Measurements from ENCODE around the gene DCLK1. TPM values are rescaled to one million over a fixed set of nuclear protein-coding genes. Genes with fewer than 3 reads are reported as not detected.

Gene DCLK1
- total RNA-seq, 1 donor from 2014 or later: 7.9 TPM

DNA sequence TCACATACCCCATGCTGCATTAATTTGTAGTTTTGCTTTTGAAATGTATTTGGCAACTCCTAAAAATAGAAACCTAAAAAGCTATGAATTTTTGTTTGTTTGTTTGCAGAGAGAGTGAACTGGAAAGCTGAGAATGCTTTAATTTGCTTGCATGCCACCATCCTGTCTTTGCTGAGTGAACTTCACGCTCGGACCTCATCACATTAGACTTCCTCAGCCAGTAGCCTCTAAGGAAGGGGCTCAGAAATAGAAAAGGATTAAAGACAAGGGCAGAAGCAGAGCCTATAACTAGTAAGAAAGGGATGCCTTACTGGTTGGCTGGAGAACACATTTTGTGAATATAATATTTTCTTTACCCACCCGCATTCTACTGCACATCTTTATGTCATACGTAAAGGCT, 275.1 kb downstream of the DCLK1 start:
- no peak overlapping the region for H3K27ac Mint-ChIP-seq (ENCODE audit: unreplicated experiment)
- H3K36me3 Mint-ChIP-seq (ENCODE audit: low read depth): no peaks in the 10 kb centered on the region
- DNase-seq (ENCODE audit: low spot score): no peak
- TF ChIP-seq, protein P1, sequence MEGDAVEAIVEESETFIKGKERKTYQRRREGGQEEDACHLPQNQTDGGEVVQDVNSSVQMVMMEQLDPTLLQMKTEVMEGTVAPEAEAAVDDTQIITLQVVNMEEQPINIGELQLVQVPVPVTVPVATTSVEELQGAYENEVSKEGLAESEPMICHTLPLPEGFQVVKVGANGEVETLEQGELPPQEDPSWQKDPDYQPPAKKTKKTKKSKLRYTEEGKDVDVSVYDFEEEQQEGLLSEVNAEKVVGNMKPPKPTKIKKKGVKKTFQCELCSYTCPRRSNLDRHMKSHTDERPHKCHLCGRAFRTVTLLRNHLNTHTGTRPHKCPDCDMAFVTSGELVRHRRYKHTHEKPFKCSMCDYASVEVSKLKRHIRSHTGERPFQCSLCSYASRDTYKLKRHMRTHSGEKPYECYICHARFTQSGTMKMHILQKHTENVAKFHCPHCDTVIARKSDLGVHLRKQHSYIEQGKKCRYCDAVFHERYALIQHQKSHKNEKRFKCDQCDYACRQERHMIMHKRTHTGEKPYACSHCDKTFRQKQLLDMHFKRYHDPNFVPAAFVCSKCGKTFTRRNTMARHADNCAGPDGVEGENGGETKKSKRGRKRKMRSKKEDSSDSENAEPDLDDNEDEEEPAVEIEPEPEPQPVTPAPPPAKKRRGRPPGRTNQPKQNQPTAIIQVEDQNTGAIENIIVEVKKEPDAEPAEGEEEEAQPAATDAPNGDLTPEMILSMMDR (IDR thresholded peaks at IDR 0.05): no peak
- H3K4me1 Mint-ChIP-seq (ENCODE audit: low read depth): peaks cover 62% of the 10 kb centered on the region
- no peak overlapping the region for H3K4me3 Mint-ChIP-seq (ENCODE audit: unreplicated experiment)
- no peaks in the 10 kb centered on the region for H3K9me3 Mint-ChIP-seq (ENCODE audit: low read depth)
- no peaks in the 10 kb centered on the region for H3K27me3 Mint-ChIP-seq (ENCODE audit: low read depth)

DNA sequence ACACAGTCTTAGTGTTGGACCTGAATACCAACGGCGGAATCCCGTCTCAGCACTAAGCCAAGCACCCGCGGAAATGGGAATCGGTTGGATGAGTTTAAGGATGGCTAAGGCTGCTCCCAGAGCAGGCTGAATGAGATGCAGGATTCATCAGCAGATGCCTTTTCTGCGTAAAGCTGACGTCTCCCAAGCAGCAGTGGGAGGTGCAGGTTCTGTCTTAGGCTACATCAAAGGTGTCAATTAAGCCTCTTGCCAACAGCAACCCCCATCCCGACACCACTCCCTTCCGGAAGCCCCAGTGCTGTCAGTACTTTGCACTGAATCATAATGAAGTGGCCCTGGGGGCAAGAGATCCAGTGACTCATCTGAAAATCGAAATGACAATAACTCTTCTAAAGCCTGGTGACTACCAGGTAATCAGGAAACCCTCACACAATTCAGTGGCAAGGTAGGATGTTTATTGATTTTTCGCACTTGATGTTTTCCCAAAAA, 275.6 kb downstream of the DCLK1 start:
- H3K4me3 Mint-ChIP-seq (ENCODE audit: unreplicated experiment): no peak overlapping the region
- H3K4me1 Mint-ChIP-seq (ENCODE audit: low read depth): peaks cover 65% of the 10 kb centered on the region
- H3K27ac Mint-ChIP-seq (ENCODE audit: unreplicated experiment): no peak overlapping the region
- H3K36me3 Mint-ChIP-seq (ENCODE audit: low read depth): no peaks in the 10 kb centered on the region
- DNase-seq (ENCODE audit: low spot score): no peak
- TF ChIP-seq, protein P1 (IDR thresholded peaks at IDR 0.05): peak; percentile 1
- H3K9me3 Mint-ChIP-seq (ENCODE audit: low read depth): no peaks in the 10 kb centered on the region
- H3K27me3 Mint-ChIP-seq (ENCODE audit: low read depth): no peaks in the 10 kb centered on the region

DNA sequence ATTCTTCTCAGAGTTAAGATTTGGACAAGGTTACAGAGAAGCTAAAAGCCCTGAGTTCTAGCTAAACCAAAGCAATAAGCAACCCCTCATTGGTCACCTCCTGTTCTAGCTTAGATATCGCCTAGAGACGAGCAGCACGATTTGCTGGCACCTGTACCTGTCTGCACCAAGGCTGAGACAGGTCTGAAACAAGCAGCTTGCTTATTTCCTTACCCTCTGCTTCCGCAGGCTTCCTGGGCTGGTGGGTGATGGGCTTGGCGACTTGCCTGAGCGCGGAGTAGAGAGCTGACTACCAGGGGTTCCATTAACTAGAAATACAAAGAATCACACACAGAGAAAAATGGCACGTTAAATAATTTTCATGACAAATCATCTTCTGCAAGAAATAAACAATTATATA, 276.9 kb downstream of the DCLK1 start:
- peaks cover 64% of the 10 kb centered on the region for H3K4me1 Mint-ChIP-seq (ENCODE audit: low read depth)
- TF ChIP-seq, protein P1 (IDR thresholded peaks at IDR 0.05): no peak
- no peaks in the 10 kb centered on the region for H3K27me3 Mint-ChIP-seq (ENCODE audit: low read depth)
- H3K27ac Mint-ChIP-seq (ENCODE audit: unreplicated experiment): no peak overlapping the region
- DNase-seq (ENCODE audit: low spot score): no peak
- H3K4me3 Mint-ChIP-seq (ENCODE audit: unreplicated experiment): no peak overlapping the region
- no peaks in the 10 kb centered on the region for H3K9me3 Mint-ChIP-seq (ENCODE audit: low read depth)
- no peaks in the 10 kb centered on the region for H3K36me3 Mint-ChIP-seq (ENCODE audit: low read depth)

DNA sequence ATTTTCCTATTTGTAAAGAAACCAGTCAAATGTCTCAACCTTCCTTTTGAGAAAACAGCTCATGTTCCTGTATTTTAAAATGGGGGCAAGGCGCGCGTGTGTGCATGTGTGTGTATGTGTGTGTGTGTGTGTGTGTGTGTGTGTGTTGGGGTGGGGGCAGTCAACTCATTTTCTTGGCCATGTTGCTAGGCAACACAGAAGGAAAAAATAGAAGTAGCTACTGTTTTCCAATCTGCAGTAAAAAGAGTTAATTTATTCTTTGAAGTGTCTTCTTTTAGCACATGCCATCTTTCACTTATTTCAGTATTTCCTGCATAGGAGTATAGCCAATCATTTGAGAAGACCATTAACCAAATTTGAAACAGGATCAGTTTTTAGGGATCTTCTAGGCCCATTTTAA, 279.3 kb downstream of the DCLK1 start:
- Mint-ChIP-seq H3K27ac (ENCODE audit: unreplicated experiment) (no peak overlapping the region), H3K4me3 (ENCODE audit: unreplicated experiment) (no peak overlapping the region), H3K4me1 (ENCODE audit: low read depth) (peaks cover 49% of the 10 kb centered on the region), H3K9me3 (ENCODE audit: low read depth) (no peaks in the 10 kb centered on the region), H3K27me3 (ENCODE audit: low read depth) (no peaks in the 10 kb centered on the region), H3K36me3 (ENCODE audit: low read depth) (no peaks in the 10 kb centered on the region)
- DNase-seq (ENCODE audit: low spot score): no peak
- TF ChIP-seq, protein P1 (IDR thresholded peaks at IDR 0.05): no peak

DNA sequence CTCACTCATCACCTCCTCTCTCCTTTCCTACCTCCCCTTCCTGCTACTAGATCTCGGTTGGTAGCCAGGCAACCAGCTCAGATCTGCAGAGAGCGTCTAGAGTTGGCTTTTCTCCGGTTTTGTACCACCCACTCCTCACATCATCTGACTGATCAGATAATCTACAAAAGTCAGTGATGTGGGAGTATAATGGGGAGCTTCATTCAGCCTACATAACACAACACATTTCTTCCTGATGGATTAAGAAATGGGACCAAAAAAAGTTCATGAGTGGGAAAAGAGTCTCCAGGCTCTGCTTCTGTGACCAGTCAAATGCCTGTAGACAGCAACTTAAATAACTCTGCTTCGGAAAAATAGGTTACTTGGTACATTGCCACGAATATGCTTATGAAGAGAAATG, 279.8 kb downstream of the DCLK1 start:
- H3K4me3 Mint-ChIP-seq (ENCODE audit: unreplicated experiment): no peak overlapping the region
- TF ChIP-seq, protein P1 (IDR thresholded peaks at IDR 0.05): no peak
- peaks cover 44% of the 10 kb centered on the region for H3K4me1 Mint-ChIP-seq (ENCODE audit: low read depth)
- no peaks in the 10 kb centered on the region for H3K27me3 Mint-ChIP-seq (ENCODE audit: low read depth)
- no peak for DNase-seq (ENCODE audit: low spot score)
- no peak overlapping the region for H3K27ac Mint-ChIP-seq (ENCODE audit: unreplicated experiment)
- H3K36me3 Mint-ChIP-seq (ENCODE audit: low read depth): no peaks in the 10 kb centered on the region
- no peaks in the 10 kb centered on the region for H3K9me3 Mint-ChIP-seq (ENCODE audit: low read depth)
